ENCODE results near the gene UTP14C. TPM values are rescaled to one million over a fixed set of nuclear protein-coding genes. Genes with fewer than 3 reads are reported as not detected.

The UTP14C gene
- total RNA-seq, 1 donor from 2014 or later, result 4.0 TPM

DNA sequence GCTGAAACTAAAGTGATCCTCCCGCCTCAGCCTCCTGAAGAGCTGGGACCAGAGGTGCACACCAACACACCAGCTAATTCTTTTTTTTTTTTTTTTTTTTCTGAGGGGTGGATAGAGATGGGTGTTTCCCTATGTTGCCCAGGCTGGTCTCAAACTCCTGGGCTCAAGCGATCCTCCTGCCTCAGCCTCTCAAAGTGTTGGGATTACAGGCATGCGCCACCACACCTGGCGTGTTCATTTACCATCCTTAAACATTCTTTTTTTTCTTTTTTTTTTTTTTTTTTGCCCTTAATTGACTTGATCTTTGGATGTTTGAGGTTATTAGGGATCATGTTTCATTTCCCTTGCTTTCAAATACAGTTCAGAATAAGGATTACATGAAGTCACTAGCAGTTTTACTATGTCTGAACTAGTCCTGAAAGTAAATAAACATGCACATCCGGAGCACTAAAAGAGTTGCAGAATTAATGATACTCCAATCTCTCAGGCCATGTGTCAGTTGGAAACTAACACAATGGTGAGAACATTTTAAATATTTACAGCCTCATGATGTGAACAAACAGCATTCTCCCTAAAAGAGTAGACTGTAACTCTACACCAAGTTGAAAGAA lies 10.2 kb downstream of the UTP14C start:
- peaks cover 0 to 2% of the 10 kb centered on the region in 2 donors for H3K36me3 ChIP-seq
- H3K27ac ChIP-seq, result no peak overlapping the region
- H3K4me3 ChIP-seq, result no peak overlapping the region
- no peaks in the 10 kb centered on the region for H3K4me1 ChIP-seq
- TF ChIP-seq, protein P1, sequence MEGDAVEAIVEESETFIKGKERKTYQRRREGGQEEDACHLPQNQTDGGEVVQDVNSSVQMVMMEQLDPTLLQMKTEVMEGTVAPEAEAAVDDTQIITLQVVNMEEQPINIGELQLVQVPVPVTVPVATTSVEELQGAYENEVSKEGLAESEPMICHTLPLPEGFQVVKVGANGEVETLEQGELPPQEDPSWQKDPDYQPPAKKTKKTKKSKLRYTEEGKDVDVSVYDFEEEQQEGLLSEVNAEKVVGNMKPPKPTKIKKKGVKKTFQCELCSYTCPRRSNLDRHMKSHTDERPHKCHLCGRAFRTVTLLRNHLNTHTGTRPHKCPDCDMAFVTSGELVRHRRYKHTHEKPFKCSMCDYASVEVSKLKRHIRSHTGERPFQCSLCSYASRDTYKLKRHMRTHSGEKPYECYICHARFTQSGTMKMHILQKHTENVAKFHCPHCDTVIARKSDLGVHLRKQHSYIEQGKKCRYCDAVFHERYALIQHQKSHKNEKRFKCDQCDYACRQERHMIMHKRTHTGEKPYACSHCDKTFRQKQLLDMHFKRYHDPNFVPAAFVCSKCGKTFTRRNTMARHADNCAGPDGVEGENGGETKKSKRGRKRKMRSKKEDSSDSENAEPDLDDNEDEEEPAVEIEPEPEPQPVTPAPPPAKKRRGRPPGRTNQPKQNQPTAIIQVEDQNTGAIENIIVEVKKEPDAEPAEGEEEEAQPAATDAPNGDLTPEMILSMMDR (IDR thresholded peaks at IDR 0.05), result no peak
- H3K27me3 ChIP-seq, result no peaks in the 10 kb centered on the region
- peaks cover 0 to 8% of the 10 kb centered on the region in 2 donors for H3K9me3 ChIP-seq
- DNase-seq (ENCODE audit: low spot score in 2 of 2), result no peak
- intact Hi-C loops (cut with DNase I), result no loop called here

DNA sequence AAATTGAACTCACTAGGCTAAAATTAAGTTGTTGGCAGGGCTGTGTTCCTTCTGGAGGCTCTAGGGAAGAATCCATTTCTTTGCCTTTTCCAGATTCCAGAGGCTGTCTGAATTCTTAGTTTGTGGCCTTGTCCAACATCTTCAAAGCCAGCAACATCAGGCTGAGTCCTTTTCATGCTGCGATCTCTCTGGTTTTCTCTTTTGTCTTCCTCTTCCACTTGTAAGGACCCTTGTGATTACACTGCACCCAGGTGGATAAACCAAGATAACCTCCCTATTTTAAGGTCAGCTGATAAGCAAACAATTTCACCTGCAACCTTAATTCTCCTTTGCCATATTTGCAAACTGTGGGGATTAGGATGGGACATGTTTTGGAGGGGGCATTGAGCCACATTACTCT lies 11.5 kb downstream of the UTP14C start:
- TF ChIP-seq, protein P1 (IDR thresholded peaks at IDR 0.05), result no peak
- no peaks in the 10 kb centered on the region for H3K4me1 ChIP-seq
- intact Hi-C loops (cut with DNase I), result no loop called here

DNA sequence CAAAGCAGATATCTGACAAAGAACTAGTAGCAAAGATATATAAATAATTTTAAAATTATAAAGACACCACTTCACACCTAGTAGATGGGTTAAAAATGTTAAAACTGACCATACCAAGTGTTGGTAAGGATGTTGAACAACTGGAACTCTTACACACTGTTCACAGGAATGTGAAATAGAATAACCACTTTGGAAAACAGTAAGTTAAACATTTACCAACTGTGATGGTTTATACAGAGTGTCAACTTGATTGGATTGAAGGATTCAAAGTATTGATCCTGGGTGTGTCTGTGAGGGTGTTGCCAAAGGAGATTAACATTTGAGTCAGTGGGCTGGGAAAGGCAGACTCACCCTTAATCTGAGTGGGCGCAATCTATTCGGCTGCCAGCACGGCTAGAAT lies 19.2 kb downstream of the UTP14C start:
- Histone ChIP-seq H3K36me3 (no peaks in the 10 kb centered on the region), H3K4me1 (no peaks in the 10 kb centered on the region), H3K27me3 (no peaks in the 10 kb centered on the region), H3K27ac (no peak overlapping the region), H3K4me3 (no peak overlapping the region), H3K9me3 (peaks cover 0 to 12% of the 10 kb centered on the region in 2 donors)
- intact Hi-C loops (cut with DNase I), result no loop called here
- TF ChIP-seq, protein P1 (IDR thresholded peaks at IDR 0.05), result no peak
- no peak for DNase-seq (ENCODE audit: low spot score in 2 of 2)

More for the DNA sequence above, 11.5 kb downstream of the UTP14C start:
- no peak for DNase-seq (ENCODE audit: low spot score in 2 of 2)
- H3K27me3 ChIP-seq, result no peaks in the 10 kb centered on the region
- H3K36me3 ChIP-seq, result no peaks in the 10 kb centered on the region
- peaks cover 0 to 4% of the 10 kb centered on the region in 2 donors for H3K9me3 ChIP-seq
- H3K4me3 ChIP-seq, result no peak overlapping the region
- no peak overlapping the region for H3K27ac ChIP-seq

DNA sequence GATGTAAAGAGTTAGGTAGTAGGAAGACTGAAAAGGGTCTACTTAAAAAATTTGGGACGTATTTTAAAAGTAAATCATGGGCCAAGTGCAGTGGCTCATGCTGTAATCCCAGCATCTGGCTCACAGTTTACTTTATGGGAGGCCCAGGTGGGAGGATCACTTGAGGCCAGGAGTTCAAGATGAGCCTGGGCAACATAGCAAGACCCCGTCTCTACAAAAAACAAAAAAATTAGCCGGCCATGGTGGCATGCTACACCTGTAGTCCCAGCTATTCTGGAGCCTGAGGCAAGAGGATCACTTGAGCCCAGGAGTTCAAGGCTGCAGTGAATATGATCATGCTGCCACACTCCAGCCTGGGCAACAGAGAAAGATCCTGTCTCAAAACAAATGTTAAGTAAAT lies 23.0 kb downstream of the UTP14C start:
- no peak overlapping the region for H3K4me3 ChIP-seq
- no peak for DNase-seq (ENCODE audit: low spot score in 2 of 2)
- H3K4me1 ChIP-seq, result no peaks in the 10 kb centered on the region
- peaks cover 0 to 19% of the 10 kb centered on the region in 2 donors for H3K9me3 ChIP-seq
- intact Hi-C loops (cut with DNase I), result no loop called here
- no peaks in the 10 kb centered on the region for H3K36me3 ChIP-seq
- H3K27me3 ChIP-seq, result no peaks in the 10 kb centered on the region
- no peak overlapping the region for H3K27ac ChIP-seq
- TF ChIP-seq, protein P1 (IDR thresholded peaks at IDR 0.05), result no peak

DNA sequence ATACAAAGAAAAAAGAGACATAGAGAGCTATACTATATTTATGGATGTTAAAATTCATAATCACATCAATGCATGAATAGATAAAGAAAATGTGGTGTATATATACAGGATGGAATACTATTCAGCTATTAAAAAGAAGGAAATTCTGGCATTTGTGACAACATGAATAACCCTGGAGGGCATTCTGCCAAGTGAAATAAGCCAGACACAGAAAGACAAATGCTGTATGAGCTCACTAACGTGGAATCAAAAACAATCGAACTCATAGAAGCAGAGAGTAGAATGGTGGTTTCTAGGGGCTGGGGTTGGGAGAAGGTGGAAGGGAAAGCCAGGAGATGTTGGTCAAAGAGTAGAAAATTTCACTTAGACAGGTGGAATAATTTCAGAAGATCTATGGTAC lies 24.0 kb downstream of the UTP14C start:
- H3K36me3 ChIP-seq, result no peaks in the 10 kb centered on the region
- no peak overlapping the region for H3K4me3 ChIP-seq
- no peaks in the 10 kb centered on the region for H3K27me3 ChIP-seq
- peaks cover 0 to 22% of the 10 kb centered on the region in 2 donors for H3K9me3 ChIP-seq
- intact Hi-C loops (cut with DNase I), result no loop called here
- TF ChIP-seq, protein P1 (IDR thresholded peaks at IDR 0.05), result no peak
- DNase-seq (ENCODE audit: low spot score in 2 of 2), result no peak
- no peaks in the 10 kb centered on the region for H3K4me1 ChIP-seq
- H3K27ac ChIP-seq, result no peak overlapping the region

DNA sequence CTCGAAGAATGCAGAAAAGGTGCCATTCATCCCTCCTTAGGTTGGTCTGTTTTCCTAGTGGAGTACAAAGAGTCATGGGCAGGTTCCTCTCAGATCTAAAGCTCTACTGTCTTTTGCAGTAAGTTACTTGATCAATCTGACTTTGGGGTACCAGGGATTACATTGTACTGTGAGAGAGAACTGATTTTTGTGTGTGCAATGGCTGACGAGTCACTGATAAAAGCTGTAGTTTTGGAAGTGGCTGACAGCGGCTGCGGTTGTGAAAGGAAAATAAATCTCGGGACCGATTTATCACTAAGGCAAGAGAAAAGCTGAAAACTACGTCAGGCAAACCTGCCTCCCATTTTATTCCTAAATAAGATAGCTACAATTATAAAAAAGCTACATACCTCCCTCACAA lies 26.9 kb downstream of the UTP14C start:
- peaks cover 0 to 22% of the 10 kb centered on the region in 2 donors for H3K9me3 ChIP-seq
- H3K4me3 ChIP-seq, result no peak overlapping the region
- no peak overlapping the region for H3K27ac ChIP-seq
- H3K4me1 ChIP-seq, result no peaks in the 10 kb centered on the region
- no peak for DNase-seq (ENCODE audit: low spot score in 2 of 2)
- TF ChIP-seq, protein P1 (IDR thresholded peaks at IDR 0.05), result no peak
- no peaks in the 10 kb centered on the region for H3K36me3 ChIP-seq
- intact Hi-C loops (cut with DNase I), result no loop called here
- no peaks in the 10 kb centered on the region for H3K27me3 ChIP-seq
